IMR-90 (cell line): ENCODE results near the gene CFAP61.

Source experiments
- CTCF ChIP-seq: conservative IDR thresholded peaks from 2 replicates; pipeline ENCODE4 v1.5.1; 2012; ENCODE audit warnings: mild to moderate bottlenecking, low read depth, low read length, improper control_type of control experiment
- POLR2A ChIP-seq: IDR thresholded peaks from 2 replicates; pipeline ENCODE4 v1.6.1; 2012; ENCODE audit warnings: mild to moderate bottlenecking, low read depth, low read length
- RAD21 ChIP-seq: IDR thresholded peaks from 2 replicates; pipeline ENCODE4 v1.6.1; 2012; ENCODE audit warnings: low read length, improper control_type of control experiment

DNA sequence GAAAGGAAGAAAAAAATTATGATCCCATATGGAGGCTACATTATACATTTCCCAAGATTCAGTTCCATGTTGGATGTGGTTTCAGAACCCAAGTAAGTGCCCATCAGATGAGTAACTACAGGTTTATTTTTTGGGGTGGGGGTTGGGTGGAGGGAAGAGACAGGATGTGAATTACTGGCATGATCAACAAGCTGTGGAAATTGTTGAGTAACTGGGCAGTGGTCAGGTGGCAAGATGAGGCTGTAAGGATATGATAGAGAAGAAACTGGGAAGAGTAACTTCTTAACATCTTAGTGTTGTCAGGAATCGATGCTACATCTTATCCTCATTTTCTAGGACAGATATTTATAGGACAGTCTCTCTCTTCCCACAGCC is 153.5 kb downstream of the CFAP61 start:
- TF ChIP-seq POLR2A (no peak), CTCF (no peak), RAD21 (no peak)
